WTC11 (cell line): Measurements from ENCODE around the gene MIOX. TPM values are rescaled to one million over a fixed set of nuclear protein-coding genes. Genes with fewer than 3 reads are reported as not detected.

Experiments used
- ATAC-seq: fragments of 200-7000 bp; cut with Tn5 transposase; 2 replicates; pipeline ENCODE4 v1.10.0; 2021; ENCODE audit warnings: mild to moderate bottlenecking, moderate library complexity
- CTCF ChIA-PET: fragments of 300-600 bp; sonication (Branson Sonifier 250); formaldehyde crosslinking; loops from one replicate; lab custom pipeline; 2021; ENCODE audit warnings: antibody characterized with exemption; lab: Charles Lee
- POLR2A ChIA-PET: fragments of 350-600 bp; sonication (Branson Sonifier 250); formaldehyde crosslinking; loops from one replicate; lab custom pipeline; 2021; ENCODE audit warnings: antibody characterized with exemption; lab: Charles Lee
- DNase-seq: peaks from one replicate; pipeline ENCODE4 v3.0.0; 2021; ENCODE audit warnings: low spot score
- H3K27ac Mint-ChIP-seq: 2 replicates; pipeline ENCODE4 v1.8.0; 2021; ENCODE audit warnings: mixed read lengths
- H3K27me3 Mint-ChIP-seq: 2 replicates; pipeline ENCODE4 v1.8.0; 2021; ENCODE audit warnings: low read depth, mild to moderate bottlenecking, moderate library complexity, mixed read lengths
- H3K36me3 Mint-ChIP-seq: 2 replicates; pipeline ENCODE4 v1.8.0; 2021; ENCODE audit warnings: mixed read lengths
- H3K4me1 Mint-ChIP-seq: 2 replicates; pipeline ENCODE4 v1.8.0; 2022; ENCODE audit warnings: mixed read lengths
- H3K4me3 Mint-ChIP-seq: 2 replicates; pipeline ENCODE4 v1.8.0; 2021; ENCODE audit warnings: mild to moderate bottlenecking, moderate library complexity, mixed read lengths
- H3K9me3 Mint-ChIP-seq: 2 replicates; pipeline ENCODE4 v1.8.0; 2021; ENCODE audit warnings: mixed read lengths
- CREM ChIP-seq: sonication (generic); formaldehyde crosslinking; IDR thresholded peaks from 2 replicates; pipeline ENCODE4 v1.8.1; 2022; ENCODE audit warnings: mild to moderate bottlenecking, missing genetic modification reagents, moderate library complexity
- GRHL2 ChIP-seq: fragments of 250-450 bp; sonication (Bioruptor Pico); IDR thresholded peaks from 2 replicates; pipeline ENCODE4 v1.8.0; 2022; ENCODE audit warnings: mild to moderate bottlenecking, moderate library complexity; ENCODE audit not compliant: insufficient replicate concordance, severe bottlenecking
- IRF2 ChIP-seq: sonication (generic); formaldehyde crosslinking; IDR thresholded peaks from 2 replicates; pipeline ENCODE4 v1.8.0; 2022; ENCODE audit warnings: low read depth, missing genetic modification reagents, borderline replicate concordance
- NR2C2 ChIP-seq: sonication (generic); formaldehyde crosslinking; IDR thresholded peaks from 2 replicates; pipeline ENCODE4 v1.8.0; 2022; ENCODE audit warnings: mild to moderate bottlenecking, missing genetic modification reagents
- PRRX2 ChIP-seq: fragments of 250-450 bp; sonication (Bioruptor Pico); IDR thresholded peaks from 2 replicates; pipeline ENCODE4 v1.8.0; 2021; ENCODE audit warnings: mild to moderate bottlenecking
- RELA ChIP-seq: sonication (generic); formaldehyde crosslinking; IDR thresholded peaks from 2 replicates; pipeline ENCODE4 v1.8.1; 2022; ENCODE audit warnings: missing genetic modification reagents, mild to moderate bottlenecking, borderline replicate concordance
- SMAD3 ChIP-seq: sonication (generic); formaldehyde crosslinking; IDR thresholded peaks from 2 replicates; pipeline ENCODE4 v1.8.0; 2022; ENCODE audit warnings: missing genetic modification reagents, mild to moderate bottlenecking, borderline replicate concordance
- TEAD1 ChIP-seq: sonication (generic); formaldehyde crosslinking; IDR thresholded peaks from 2 replicates; pipeline ENCODE4 v1.8.0; 2022; ENCODE audit warnings: mild to moderate bottlenecking, missing genetic modification reagents
- ZBTB21 ChIP-seq: sonication (generic); formaldehyde crosslinking; IDR thresholded peaks from 2 replicates; pipeline ENCODE4 v1.8.1; 2023; ENCODE audit warnings: mild to moderate bottlenecking, missing genetic modification reagents, borderline replicate concordance
- ZNF138 ChIP-seq: sonication (generic); formaldehyde crosslinking; conservative IDR thresholded peaks from 2 replicates; pipeline ENCODE4 v1.8.1; 2022; ENCODE audit warnings: mild to moderate bottlenecking, moderate library complexity, missing genetic modification reagents
- ZNF416 ChIP-seq: fragments of 250-450 bp; sonication (Bioruptor Pico); IDR thresholded peaks from 2 replicates; pipeline ENCODE4 v1.9.0; 2021; ENCODE audit warnings: mild to moderate bottlenecking, inconsistent platforms
- total RNA-seq: library from RNA; stranded (reverse); gene quantifications from 3 replicates; pipeline ENCODE4 v1.2.3, GENCODE V29; 2021
- TF ChIP-seq, protein P1 (sequence below): sonication (generic); formaldehyde crosslinking; IDR thresholded peaks from 2 replicates; pipeline ENCODE4 v1.8.1; 2022; ENCODE audit warnings: missing genetic modification reagents, borderline replicate concordance
- TF ChIP-seq, protein P2 (sequence below): sonication (generic); formaldehyde crosslinking; IDR thresholded peaks from 2 replicates; pipeline ENCODE4 v1.8.0; 2022; ENCODE audit warnings: mild to moderate bottlenecking, missing genetic modification reagents
- TF ChIP-seq, protein P3 (sequence below): fragments of 250-450 bp; sonication (Bioruptor Pico); IDR thresholded peaks from 2 replicates; pipeline ENCODE4 v1.8.0; 2021; ENCODE audit warnings: mild to moderate bottlenecking
- TF ChIP-seq, protein P4 (sequence below): sonication (generic); formaldehyde crosslinking; conservative IDR thresholded peaks from 2 replicates; pipeline ENCODE4 v1.8.1; 2022; ENCODE audit warnings: mild to moderate bottlenecking, missing genetic modification reagents
- TF ChIP-seq, protein P5 (sequence below): sonication (generic); formaldehyde crosslinking; IDR thresholded peaks from 2 replicates; pipeline ENCODE4 v1.8.1; 2023; ENCODE audit warnings: mild to moderate bottlenecking, missing genetic modification reagents, borderline replicate concordance
- TF ChIP-seq, protein P6 (sequence below): fragments of 250-450 bp; sonication (Bioruptor Pico); conservative IDR thresholded peaks from 2 replicates; pipeline ENCODE4 v1.9.0; 2021; ENCODE audit warnings: mild to moderate bottlenecking

MIOX gene
- total RNA-seq, 1 experiment from 2014 or later: 0.33 TPM

DNA sequence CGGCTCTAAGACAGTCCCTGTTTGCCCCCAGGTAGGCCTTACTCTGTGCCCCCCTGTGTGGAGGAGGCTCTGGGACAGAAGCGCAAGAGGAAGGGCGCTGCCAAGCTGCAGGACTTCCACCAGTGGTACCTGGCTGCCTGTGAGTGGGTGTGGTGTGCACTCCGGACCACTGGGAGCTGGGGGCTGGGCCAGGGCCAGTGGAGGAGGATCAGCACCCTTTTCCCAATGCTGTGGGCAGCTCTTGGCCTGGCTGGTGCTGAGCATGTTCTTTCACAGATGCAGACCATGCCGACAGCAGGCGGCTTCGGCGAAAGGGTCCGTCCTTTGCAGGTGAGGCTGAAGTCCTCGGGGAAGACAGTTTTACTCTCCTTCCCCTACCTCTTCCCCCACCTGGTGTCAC lies 35.1 kb downstream of the MIOX start:
- Mint-ChIP-seq H3K36me3 (peaks cover 10% of the 10 kb centered on the region), H3K4me1 (peaks cover 6% of the 10 kb centered on the region), H3K4me3 (no peak overlapping the region), H3K9me3 (no peaks in the 10 kb centered on the region), H3K27ac (no peak overlapping the region), H3K27me3 (peaks cover 2% of the 10 kb centered on the region)
- CTCF ChIA-PET: interaction anchor here (1.2 kb wide), 1 partner anchor 41 kb away, joined by 3 read pairs; the partner anchor contains the start of gene SYCE3
- DNase-seq (no peak), ATAC-seq (no peak)
- TF ChIP-seq SMAD3 (CRISPR knock-in tag) (no peak), GRHL2 (CRISPR knock-in tag) (no peak), ZNF138 (CRISPR knock-in tag) (no peak), ZNF416 (CRISPR knock-in tag) (no peak), ZBTB21 (CRISPR knock-in tag) (no peak)
- TF ChIP-seq, protein P1, sequence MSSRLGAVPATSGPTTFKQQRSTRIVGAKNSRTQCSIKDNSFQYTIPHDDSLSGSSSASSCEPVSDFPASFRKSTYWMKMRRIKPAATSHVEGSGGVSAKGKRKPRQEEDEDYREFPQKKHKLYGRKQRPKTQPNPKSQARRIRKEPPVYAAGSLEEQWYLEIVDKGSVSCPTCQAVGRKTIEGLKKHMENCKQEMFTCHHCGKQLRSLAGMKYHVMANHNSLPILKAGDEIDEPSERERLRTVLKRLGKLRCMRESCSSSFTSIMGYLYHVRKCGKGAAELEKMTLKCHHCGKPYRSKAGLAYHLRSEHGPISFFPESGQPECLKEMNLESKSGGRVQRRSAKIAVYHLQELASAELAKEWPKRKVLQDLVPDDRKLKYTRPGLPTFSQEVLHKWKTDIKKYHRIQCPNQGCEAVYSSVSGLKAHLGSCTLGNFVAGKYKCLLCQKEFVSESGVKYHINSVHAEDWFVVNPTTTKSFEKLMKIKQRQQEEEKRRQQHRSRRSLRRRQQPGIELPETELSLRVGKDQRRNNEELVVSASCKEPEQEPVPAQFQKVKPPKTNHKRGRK (CRISPR knock-in tag): no peak
- POLR2A ChIA-PET: no interaction called here

DNA sequence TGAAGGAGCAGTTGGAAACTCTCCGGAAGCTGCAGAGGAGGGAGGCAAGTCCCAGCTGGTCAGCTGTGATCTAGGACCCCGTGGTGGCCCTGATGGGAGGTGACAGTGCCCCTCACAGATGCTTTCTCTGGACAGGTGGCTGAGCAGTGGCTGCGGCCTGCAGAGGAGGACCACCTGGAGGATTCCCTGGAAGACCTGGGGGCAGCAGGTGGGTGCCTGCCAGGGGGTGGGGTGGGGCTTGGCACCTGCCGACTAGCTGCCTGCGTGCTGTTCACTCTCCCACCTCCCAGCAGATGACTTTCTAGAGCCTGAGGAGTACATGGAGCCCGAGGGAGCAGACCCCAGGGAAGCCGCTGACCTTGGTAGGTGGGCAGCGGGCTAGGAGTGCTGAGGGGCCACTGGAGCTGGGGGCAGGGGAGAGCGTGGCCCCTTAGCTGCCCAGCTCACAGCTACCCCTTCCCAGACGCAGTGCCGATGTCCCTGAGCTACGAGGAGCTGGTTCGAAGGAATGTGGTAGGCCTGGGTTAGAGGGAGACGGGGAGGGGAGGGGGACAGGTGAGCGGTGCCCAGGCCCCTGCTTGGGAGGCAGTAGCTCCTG lies 35.6 kb downstream of the MIOX start:
- H3K36me3 Mint-ChIP-seq: peaks cover 10% of the 10 kb centered on the region

More for the DNA sequence above, 35.6 kb downstream of the MIOX start:
- CTCF ChIA-PET: interaction anchor here (0.8 to 1.2 kb wide), 2 partner anchors 26 to 41 kb away, joined by 3 read pairs; partner anchors contain the start of gene SYCE3
- no peak overlapping the region for H3K27ac Mint-ChIP-seq
- TF ChIP-seq, protein P2, sequence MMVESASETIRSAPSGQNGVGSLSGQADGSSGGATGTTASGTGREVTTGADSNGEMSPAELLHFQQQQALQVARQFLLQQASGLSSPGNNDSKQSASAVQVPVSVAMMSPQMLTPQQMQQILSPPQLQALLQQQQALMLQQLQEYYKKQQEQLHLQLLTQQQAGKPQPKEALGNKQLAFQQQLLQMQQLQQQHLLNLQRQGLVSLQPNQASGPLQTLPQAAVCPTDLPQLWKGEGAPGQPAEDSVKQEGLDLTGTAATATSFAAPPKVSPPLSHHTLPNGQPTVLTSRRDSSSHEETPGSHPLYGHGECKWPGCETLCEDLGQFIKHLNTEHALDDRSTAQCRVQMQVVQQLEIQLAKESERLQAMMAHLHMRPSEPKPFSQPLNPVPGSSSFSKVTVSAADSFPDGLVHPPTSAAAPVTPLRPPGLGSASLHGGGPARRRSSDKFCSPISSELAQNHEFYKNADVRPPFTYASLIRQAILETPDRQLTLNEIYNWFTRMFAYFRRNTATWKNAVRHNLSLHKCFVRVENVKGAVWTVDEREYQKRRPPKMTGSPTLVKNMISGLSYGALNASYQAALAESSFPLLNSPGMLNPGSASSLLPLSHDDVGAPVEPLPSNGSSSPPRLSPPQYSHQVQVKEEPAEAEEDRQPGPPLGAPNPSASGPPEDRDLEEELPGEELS (CRISPR knock-in tag): no peak
- TF ChIP-seq CREM (CRISPR knock-in tag): no peak
- TF ChIP-seq, protein P3, sequence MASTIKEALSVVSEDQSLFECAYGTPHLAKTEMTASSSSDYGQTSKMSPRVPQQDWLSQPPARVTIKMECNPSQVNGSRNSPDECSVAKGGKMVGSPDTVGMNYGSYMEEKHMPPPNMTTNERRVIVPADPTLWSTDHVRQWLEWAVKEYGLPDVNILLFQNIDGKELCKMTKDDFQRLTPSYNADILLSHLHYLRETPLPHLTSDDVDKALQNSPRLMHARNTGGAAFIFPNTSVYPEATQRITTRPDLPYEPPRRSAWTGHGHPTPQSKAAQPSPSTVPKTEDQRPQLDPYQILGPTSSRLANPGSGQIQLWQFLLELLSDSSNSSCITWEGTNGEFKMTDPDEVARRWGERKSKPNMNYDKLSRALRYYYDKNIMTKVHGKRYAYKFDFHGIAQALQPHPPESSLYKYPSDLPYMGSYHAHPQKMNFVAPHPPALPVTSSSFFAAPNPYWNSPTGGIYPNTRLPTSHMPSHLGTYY (CRISPR knock-in tag): no peak
- TF ChIP-seq PRRX2 (CRISPR knock-in tag): no peak
- TF ChIP-seq RELA: no peak
- TF ChIP-seq, protein P4, sequence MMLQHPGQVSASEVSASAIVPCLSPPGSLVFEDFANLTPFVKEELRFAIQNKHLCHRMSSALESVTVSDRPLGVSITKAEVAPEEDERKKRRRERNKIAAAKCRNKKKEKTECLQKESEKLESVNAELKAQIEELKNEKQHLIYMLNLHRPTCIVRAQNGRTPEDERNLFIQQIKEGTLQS (CRISPR knock-in tag): no peak
- no peak for TF ChIP-seq IRF2
- TF ChIP-seq, protein P5, sequence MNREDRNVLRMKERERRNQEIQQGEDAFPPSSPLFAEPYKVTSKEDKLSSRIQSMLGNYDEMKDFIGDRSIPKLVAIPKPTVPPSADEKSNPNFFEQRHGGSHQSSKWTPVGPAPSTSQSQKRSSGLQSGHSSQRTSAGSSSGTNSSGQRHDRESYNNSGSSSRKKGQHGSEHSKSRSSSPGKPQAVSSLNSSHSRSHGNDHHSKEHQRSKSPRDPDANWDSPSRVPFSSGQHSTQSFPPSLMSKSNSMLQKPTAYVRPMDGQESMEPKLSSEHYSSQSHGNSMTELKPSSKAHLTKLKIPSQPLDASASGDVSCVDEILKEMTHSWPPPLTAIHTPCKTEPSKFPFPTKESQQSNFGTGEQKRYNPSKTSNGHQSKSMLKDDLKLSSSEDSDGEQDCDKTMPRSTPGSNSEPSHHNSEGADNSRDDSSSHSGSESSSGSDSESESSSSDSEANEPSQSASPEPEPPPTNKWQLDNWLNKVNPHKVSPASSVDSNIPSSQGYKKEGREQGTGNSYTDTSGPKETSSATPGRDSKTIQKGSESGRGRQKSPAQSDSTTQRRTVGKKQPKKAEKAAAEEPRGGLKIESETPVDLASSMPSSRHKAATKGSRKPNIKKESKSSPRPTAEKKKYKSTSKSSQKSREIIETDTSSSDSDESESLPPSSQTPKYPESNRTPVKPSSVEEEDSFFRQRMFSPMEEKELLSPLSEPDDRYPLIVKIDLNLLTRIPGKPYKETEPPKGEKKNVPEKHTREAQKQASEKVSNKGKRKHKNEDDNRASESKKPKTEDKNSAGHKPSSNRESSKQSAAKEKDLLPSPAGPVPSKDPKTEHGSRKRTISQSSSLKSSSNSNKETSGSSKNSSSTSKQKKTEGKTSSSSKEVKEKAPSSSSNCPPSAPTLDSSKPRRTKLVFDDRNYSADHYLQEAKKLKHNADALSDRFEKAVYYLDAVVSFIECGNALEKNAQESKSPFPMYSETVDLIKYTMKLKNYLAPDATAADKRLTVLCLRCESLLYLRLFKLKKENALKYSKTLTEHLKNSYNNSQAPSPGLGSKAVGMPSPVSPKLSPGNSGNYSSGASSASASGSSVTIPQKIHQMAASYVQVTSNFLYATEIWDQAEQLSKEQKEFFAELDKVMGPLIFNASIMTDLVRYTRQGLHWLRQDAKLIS (CRISPR knock-in tag): no peak
- TF ChIP-seq, protein P6, sequence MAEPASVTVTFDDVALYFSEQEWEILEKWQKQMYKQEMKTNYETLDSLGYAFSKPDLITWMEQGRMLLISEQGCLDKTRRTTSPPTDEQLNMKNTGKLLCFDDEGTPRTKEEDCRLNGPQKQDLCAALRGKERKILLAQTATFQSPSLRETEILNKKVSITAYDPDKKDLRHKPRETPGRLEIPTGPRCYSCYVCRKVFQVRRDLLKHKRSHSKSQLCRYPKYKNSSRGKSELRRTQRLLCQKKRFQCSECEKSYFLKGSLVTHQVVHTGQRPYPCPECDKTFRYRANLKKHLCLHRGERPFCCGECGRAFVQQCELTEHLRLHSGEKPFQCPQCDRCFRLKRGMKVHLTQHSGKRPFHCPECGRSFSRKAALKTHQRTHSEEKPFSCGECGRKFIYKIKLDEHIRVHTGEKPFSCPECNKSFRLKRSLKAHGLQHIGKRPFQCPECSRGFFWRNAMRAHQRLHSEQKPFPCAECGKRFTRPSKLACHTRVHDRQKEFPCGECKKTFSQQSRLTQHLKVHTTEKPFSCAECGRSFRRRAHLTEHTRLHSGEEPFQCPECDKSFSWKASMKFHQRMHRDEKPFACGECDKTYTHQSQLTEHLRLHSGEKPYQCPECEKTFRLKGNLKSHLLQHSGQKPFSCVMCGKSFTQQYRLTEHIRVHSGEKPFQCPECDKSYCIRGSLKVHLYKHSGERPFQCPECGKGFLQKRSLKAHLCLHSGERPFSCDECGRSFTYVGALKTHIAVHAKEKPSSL: no peak
- no peak for TF ChIP-seq NR2C2 (CRISPR knock-in tag)
- no peak for TF ChIP-seq TEAD1 (CRISPR knock-in tag)
- peaks cover 8% of the 10 kb centered on the region for H3K27me3 Mint-ChIP-seq
- peaks cover 10% of the 10 kb centered on the region for H3K4me1 Mint-ChIP-seq
- no peak overlapping the region for H3K4me3 Mint-ChIP-seq
- POLR2A ChIA-PET: no interaction called here
- no peaks in the 10 kb centered on the region for H3K9me3 Mint-ChIP-seq
- DNase-seq (no peak), ATAC-seq (no peak)
